ENCODE results near the gene VWCE.
A peak's percentile ranks its signal among the peaks of the same experiment; 100 is the strongest.

VWCE gene

DNA sequence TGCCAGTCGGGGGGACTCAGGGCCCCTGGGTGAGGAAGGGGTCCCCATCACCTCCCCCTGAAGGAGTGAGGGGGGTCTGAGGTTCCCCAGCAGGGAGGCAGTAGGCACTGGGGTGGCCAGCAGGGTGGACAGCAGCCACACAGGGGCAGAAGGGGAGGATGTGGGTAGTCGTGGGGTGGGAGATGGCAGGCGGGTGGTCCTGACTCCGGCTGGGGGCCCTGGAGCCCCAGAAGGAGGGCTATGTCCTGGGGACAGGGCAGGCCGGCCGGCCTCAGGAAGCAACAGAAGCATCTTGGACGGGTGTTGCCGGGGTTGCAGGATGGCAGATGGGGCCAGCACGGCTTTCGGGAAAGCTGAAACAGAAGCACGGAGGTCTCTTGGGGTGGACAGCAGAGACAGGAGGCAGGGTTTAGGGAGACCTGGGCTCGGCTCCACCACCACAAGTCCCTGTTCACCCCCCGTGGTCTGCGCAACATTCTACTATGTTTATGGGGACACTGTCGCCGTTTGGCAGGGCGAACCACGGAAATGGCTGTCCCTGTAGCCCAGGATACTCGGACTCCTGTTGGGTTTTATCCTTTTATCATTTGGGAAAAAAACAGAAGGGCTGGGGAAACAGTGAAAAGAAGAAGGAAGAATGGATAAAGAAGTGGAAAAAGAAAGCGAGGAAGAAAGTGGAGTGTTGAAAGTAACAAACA, 14.1 kb downstream of the VWCE start:
- no peak for DNase-seq (ENCODE audit: low read depth in 2 of 2)

DNA sequence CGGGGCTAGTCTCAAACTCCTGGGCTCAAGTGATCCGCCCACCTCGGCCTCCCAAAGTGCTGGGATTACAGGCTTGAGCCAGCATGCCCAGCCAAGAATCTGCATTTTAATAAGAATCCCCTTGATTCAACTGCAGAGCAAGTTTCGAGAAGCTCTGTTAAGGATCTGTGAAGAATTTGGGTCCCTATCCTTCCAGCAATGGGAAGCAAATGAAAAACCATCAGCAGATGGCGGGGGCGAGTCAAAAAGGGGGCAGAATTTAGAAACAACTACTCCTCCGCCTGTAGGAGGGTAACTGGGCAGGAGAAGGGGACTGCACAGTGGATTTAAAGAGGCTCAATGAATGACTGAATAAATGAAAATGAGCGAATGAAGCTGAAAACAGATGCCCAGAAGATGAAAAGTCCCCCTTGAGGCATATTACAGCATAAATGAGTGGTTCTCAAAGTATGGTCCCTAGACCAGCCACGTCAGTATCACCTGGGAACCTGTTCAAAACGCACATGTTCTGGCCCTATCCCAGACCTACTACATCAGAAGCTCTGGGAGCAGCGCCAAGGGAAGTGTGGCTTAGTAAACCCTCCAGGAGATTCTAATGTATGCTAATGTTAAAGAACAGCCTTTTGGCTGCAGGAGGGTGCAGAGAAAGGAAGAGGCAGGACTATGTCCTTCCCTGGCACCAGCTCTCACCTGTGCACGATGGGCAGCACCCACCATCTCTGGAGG, 15.0 kb downstream of the VWCE start:
- DNase-seq (ENCODE audit: low read depth in 2 of 2): no peak

DNA sequence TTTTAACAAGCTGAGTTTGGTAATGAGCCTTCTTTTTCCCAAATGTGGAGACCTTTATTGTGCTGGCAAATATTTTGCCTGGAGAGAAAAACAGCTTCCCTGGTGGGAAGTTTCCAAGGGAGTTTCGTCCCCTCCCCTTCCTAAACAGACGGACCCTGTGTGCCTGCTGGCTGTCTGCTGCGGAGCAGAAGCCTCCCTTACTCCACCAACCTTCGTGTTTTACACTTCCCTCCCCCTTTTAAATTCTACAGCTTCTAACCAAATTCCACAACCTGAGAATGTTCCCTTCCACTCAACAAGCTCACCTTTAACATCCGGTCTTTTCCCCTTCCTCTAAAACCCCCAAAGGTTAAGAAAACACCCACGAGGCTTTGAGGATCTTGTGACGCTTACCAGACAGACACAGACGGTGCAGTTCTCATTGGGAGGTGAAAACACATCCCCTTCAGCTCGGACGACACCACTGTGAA, 17.1 kb downstream of the VWCE start:
- no peak for DNase-seq (ENCODE audit: low read depth in 2 of 2)

DNA sequence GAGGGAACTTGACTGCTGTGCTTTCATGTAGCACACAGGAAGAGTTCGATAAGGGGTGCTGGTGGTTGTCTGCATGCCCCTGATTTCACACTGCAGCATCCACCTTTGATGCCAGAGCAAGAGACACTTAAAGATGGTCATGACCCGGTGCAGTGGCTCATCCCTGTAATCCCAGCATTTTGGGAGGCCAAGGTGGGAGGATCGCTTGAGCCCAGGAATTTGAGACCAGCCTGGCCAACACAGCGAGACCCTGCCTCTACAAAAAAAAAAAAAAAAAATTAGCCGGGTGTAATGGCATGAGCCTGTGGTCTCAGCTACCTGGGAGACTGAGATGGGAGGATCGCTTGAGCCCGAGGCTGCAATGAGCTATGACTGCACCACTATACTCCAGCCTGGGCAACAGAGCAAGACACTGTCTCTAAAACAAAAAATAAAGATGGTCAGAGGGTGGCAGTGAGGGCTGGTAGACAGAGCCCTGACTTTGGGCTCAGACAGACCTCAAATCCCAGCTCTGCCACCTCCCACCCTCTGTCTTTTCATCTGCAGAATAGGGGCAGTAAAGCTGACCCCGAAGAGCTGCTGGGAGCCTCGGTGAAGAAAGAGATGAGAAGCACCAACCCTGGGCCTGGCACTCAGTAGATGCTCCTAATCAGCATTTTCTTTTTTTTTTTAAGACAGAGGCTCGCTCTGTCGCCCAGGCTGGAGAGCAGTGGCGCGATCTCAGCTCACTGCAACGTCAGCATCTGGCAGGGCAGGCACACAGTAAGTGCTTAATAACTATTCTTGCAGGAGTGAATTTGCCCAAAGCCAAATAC, 17.7 kb downstream of the VWCE start:
- no peak for DNase-seq (ENCODE audit: low read depth in 2 of 2)

DNA sequence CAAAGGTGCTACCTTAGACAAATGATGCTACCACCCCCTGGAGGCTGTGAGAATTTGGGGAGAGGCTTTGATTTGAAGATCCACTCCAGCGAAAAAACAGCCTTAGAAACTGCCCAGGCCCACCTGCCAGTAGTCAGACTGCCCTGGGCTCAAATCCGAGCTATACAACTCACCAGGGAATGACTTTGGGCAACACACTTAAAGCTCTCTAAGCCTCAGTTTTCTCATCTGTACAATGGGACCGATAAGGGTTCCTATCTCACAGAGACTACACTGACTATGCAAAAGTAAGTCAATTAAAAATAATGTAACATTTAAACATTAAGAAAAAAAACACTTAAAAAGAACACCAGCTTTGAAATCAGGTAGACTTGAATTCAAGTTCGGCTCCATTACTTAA, 19.9 kb downstream of the VWCE start:
- DNase-seq (ENCODE audit: low read depth in 2 of 2): no peak

DNA sequence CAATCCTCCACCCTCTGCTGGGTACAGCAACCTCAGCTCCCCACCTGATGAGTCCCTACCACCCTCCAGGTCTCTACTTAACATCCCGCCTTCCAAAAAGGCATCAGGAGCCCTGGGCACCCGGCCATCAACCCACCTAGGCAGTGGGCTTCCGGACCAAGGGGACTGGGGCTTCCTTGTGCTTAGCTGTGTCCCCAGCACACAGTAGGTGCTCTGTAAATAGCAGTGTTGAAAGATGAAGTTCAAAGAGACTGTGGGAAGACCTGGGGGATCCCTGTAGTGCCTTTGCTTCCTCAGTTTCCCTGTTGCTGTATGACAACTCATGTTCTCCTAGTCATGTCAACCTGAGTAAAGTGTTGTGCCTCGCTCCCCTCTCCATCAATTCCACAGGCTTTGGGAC, 21.0 kb downstream of the VWCE start:
- DNase-seq (ENCODE audit: low read depth in 2 of 2): no peak

DNA sequence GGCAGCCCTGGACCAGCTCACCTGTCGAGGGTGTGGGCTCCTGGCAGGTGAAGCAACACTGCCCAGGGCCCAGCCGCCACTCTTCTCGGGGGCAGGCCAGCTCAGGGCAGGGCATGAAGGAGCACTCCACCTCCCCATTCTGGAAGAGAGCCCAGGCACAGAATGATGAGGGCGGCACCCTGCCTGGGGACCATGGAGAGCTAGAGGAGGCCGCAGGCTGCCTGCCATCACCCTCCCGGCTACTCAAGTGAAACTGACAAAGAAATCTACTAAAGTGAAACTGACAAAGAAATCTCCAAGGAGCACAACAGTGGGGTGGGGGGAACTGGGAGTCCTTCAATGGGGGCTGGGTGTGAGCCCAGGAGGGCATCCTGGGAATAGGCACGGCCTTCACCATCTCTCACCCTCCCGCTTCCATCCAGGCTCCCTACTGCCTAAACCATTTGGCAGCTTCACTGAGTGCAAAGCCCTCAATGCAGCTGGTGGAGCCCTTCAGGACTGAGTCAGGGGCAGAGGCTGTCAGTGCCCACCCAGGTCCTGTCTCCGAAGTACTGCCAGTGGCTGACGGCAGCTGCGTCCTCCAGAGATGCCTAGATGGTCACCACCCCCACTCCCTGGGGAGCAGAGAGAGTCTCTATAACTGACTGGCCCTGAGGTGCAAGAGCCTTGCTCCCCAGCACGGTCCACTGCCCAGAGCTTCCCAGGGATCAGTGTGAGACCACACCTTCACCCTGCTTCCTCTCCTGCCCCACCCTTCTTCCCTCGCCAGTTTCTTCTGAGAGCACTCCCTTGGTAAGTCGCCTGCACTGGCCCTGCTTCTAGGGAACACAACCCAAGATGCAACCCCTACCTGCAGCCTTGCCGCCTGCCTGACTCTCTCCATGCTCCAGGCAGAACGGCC, 21.7 kb downstream of the VWCE start:
- no peak for DNase-seq (ENCODE audit: low read depth in 2 of 2)

DNA sequence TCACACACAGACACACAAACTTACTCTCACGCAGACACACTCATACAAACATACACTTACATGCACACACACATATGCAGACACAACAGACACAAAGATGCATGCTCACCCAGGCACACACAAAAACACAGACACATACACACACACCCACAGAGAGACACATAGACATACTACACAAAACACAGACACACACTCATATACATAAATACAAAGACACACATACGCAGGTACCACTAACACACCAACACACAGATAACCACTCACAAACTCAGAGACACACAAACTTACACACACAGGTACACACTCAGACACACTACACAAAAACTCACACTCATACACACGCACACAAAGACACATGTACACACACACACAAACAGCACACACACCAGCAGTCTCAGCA, 22.4 kb downstream of the VWCE start:
- no peak for DNase-seq (ENCODE audit: low read depth in 2 of 2)

DNA sequence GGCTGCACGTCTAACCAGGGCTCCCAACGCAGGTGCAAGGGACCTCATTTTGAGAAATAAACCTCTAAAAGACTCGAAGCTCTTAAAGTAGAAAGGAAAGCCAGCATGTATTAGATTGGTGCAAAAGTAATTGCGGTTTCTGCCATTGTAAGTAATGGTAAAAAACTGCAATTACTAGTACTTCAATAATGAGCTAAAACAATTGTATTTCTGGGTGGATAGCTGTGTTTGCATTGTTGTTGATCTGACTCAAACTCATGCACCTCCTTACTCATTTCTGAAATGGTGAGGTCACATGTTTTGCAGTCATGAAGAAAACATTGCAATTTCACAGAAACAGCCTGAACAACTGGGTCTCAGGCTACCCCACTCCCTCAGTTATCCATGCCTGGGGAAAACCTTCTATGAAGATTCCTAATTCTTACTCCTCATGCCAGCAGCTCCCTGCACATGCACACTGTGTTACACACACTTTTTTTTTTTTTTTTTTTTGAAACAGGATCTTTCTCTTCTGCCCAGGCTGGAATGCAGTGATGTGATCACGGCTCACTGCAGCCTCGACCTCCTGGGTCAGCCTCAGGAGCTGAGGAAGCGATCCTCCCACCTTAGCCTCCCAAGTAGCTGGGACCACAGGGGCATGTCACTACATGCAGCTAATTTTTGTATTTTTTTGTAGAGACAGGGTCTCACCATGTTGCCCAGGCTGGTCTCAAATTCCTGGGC, 24.6 kb downstream of the VWCE start:
- no peak for DNase-seq (ENCODE audit: low read depth in 2 of 2)

DNA sequence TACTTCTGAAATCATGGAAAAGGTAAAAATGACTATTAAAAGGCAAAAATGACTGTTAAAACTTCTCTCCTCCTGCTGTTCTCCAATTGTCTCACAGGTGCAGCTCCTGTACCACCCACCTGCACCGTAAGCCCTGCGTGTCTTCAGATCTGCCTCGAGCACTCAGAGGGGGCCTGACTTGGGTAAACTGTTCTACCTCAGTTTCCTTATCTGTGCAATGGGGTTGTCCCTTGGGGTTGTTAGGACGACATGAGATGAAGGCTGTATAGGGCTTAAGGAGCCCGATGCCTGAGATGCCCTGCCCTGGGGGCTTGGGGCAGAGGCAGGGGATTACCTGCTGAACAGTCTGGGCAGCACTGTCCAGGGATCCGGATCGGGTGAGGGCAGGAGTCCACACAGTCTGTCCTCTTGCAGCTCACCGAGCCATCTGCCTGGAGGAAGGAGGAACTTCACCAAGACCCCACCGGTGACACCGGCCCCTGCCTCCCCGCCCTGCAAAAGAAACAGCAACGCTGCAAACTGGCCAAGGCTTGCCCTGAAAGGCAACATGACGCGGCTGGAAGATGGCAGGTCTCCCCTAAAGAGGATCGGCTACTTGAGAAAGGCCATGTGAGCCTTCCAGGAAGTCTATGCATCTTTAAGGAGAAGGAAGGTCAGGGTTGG, 26.4 kb downstream of the VWCE start:
- DNase-seq (ENCODE audit: low read depth in 2 of 2): no peak

DNA sequence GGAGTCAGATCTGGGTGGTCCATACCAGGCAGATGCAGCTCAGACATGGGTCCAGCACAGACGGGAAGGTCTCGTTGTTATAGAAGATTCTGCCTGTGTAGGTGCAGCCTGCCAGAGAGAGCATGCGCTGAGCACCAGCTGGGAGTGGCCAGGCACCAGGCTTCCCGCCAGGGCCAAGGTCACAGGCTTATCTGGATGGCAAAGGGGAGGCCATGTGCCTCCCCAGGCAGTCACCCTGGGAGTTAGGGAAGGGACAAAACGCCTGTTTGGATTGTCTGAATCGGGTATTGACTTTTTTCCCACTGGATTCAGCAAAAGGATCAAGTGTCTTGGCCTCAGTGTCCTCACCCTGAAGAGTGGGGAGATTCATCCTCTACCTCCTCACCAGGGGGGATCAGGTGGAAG, 27.7 kb downstream of the VWCE start:
- DNase-seq (ENCODE audit: low read depth in 2 of 2): no peak

DNA sequence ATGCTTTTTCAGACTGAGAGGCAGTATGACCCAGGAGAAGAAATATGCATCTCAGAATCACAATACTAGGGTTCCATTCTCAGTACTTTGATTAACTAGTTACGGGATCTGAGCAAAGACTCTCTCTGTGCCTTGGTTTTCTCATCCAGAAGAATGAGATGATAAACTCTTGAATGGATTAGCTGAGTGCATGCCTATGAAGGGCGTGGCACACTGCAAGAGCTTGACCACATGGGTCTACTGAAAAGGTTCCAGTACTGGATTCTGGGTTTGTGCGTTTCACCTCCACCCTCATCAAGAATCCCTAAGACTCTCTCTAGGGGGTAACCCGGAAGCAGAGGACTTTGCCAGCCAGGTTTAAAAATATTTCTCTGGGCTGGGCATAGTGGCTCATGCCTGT, 28.5 kb downstream of the VWCE start:
- no peak for DNase-seq (ENCODE audit: low read depth in 2 of 2)

DNA sequence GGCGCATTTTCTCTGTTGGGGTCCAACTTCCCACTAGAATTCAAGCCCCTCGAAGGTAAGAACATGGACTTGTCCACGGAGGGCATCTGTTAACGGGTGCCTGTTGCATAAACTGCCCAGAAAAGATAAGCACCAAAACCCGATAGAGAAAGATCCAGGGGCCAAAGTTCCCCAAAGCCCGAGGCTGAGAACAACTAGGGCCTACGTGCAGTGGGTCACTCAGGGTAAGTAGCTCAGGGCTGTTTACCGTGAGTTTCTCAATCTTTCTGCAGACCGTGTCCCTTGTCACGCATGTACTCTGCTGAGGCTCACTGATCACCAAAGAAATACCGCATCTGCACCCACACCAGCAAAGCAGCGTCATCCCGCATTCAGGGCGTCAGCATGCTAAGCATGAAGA, 29.8 kb downstream of the VWCE start:
- no peak for DNase-seq (ENCODE audit: low read depth in 2 of 2)

DNA sequence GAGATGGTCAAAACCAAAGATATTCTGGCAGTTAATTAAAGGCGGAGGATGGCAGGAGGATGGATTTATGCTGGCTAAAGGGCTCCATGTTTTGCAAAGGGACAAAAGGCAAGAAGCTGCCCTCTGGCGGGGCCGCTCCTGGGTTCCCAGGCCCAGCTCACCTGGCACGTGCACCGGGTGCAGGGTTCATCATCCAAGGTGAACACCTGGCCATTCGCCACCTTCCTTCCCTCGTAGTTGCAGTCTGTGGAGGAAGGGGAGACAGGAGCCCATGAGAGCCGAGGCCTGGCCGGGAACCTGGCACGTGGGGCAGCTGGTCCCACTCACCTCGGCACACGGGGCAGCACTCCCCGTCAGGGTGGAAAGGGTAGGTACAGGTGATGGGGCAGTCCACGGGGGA, 30.3 kb downstream of the VWCE start:
- DNase-seq (ENCODE audit: low read depth in 2 of 2): no peak

DNA sequence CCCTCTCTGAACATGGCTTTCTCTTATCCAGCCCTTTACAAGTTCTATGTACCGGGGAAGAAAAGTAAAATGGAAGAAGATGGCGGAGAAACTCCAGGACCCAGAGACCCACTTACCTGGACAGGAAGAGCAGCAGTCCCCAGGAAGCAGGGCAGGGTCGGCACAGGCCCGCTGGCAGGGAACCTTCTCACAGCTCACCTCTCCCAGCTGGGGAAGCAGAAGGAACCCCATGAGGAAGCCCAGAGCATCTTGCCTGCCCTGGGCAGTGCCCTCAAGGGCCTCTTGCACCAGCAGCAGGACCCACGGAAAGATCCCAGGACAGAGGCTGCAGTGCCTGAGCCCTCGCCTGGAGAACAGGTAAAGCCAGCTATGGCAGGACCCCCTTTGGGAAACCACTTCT, 30.7 kb downstream of the VWCE start:
- DNase-seq (ENCODE audit: low read depth in 2 of 2): no peak

DNA sequence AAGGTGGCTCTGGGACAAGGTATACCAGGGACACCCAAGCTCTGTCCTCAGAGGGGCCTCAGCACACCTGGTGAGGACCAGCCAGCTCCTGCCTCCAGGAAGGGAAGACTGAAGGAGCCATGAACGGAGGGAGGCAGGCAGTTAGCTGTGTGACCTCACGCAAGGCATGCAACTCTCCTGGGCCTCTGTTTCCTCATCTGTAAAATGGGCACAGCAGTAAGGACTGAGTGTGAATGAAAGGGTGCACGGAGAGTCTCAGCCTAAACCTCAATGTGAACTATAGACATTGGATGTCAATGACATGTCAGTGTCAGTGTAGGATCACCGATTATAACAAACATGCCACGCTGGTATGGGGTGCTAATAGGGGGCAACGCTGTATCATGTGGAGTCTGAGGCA, 35.8 kb downstream of the VWCE start:
- DNase-seq (ENCODE audit: low read depth in 2 of 2): no peak

DNA sequence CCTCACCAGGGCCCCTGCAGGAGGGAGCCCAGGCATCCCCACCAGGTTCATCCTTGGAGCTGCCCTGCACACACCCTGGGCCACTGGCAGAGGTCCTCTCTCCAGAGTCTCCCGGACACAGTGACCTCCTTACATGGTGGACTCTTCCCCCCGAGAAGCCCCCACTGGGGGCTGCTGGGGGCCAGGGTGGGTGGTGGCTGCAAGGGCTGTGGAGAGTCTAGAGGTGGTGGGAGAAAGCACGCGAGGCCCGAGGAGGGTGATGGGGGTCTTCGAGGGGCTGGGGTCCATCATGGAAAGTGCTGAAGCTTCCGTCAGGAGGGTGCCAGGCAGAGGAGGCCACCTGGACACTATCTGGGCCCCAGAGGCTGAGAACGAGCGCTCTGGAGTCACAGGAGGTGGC, 36.6 kb downstream of the VWCE start:
- no peak for DNase-seq (ENCODE audit: low read depth in 2 of 2)

DNA sequence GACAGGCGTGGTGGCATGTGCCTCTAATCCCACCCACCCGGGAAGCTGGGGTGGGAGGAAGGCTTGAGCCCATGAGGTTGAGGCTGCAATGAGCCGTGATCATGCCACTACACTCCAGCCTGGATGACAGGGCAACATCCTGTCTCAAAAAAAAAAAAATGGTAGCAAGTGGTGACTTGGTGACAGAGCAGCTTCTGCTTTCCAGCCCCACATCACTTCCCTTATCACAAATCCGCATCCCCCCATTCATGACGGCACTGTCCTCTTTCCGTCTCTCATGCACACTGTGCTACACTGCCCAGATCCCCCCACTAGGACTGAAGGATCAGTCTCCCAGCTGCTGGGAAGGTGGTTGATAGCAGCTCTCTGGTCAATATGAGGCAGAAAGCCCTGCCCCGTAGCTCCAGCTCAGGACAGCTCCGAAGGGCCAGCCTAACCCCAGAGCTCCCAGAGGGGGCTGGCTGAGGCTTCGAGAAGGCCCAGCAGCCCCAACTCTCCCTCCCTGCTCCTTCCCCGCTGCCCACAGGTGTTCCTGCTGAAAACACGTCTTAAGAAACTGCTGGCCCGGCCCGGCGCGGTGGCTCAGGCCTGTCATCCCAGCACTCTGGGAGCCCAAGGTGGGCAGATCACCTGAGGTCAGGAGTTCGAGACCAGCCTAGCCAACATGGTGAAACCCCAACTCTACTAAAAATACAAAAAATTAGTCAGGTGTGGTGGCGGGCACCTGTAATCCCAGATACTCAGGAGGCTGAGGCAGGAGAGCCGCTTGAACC, 38.2 kb downstream of the VWCE start:
- no peak for DNase-seq (ENCODE audit: low read depth in 2 of 2)

DNA sequence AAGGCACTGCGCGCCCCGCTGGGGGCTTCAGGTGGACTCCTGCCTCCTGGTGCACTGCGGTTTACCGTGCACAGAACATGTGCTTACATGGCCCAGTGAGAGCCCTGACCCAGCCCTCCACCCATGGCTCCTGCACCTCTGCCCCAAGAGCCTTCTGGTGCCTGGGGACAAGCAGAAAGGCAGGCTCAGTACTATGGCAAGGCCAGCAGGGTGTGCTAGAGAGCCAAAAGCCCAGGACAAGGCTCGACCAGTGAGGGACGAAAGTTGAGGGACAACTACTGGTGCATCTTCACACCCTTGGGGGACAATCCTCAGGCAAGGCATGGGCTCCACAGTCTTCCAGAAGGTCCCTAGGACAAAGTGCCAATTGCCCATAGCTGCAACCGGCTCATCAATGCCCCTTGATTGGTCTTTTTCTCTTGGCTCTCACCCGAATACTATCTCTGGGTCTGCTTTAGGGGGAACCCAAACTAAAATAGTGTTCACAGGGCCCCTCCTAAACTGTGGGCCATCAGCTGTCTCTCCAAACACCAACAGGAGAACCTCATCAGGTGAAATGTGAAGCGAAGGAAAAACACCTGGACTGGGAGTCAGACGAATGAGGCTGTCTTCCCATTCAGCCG, 40.6 kb downstream of the VWCE start:
- DNase-seq (ENCODE audit: low read depth in 2 of 2): peak; percentile 17 to 30

All from stimulated activated CD8-positive, alpha-beta memory T cell treated with anti-CD3 and anti-CD28 coated beads, Interleukin-7, amount 100 ng/mL, for 4 hours (primary cell).